GM12874 (cell line): ENCODE data around the gene TERF2IP.

Experiments
- TF ChIP-seq, protein P1 (sequence below): IDR thresholded peaks from 2 replicates; pipeline ENCODE4 v1.5.1; 2011; ENCODE audit warnings: low read depth, mild to moderate bottlenecking, control low read depth, low read length, moderate library complexity; ENCODE audit not compliant: insufficient read depth

TERF2IP gene, protein sequence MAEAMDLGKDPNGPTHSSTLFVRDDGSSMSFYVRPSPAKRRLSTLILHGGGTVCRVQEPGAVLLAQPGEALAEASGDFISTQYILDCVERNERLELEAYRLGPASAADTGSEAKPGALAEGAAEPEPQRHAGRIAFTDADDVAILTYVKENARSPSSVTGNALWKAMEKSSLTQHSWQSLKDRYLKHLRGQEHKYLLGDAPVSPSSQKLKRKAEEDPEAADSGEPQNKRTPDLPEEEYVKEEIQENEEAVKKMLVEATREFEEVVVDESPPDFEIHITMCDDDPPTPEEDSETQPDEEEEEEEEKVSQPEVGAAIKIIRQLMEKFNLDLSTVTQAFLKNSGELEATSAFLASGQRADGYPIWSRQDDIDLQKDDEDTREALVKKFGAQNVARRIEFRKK

DNA sequence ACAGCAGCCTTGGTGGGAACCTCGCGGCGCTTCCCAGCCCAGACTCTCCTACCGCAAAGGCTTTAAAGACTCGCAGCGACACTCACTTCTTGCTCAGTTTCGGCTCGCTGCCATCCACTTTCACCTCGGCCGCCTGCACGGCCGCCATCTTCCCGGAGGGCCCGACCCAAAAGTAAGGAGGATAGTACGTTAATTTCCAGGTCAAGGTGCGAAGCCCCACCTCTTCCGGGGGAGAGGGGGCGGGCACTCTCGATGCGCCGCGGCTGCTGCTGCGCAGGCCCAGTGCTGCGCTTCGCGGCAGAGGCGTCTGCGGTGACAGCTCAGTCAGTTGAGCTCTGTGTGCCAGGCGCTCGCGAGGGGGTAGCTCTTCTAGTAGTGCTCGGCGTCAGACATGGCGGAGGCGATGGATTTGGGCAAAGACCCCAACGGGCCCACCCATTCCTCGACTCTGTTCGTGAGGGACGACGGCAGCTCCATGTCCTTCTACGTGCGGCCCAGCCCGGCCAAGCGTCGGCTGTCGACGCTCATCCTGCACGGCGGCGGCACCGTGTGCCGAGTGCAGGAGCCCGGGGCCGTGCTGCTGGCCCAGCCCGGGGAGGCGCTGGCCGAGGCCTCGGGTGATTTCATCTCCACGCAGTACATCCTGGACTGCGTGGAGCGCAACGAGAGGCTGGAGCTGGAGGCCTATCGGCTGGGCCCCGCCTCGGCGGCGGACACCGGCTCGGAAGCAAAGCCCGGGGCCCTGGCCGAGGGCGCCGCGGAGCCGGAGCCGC is at the start of gene TERF2IP, which contains the start of gene KARS1:
TERF2IP (plus strand) TSS at position 282 of the 773 bp plus-strand sequence; CDS start at position 392, 110 bp downstream.
KARS1 (minus strand) TSS at position 174 of the 773 bp plus-strand sequence; CDS start at position 148, 26 bp downstream.
- TF ChIP-seq, protein P1, sequence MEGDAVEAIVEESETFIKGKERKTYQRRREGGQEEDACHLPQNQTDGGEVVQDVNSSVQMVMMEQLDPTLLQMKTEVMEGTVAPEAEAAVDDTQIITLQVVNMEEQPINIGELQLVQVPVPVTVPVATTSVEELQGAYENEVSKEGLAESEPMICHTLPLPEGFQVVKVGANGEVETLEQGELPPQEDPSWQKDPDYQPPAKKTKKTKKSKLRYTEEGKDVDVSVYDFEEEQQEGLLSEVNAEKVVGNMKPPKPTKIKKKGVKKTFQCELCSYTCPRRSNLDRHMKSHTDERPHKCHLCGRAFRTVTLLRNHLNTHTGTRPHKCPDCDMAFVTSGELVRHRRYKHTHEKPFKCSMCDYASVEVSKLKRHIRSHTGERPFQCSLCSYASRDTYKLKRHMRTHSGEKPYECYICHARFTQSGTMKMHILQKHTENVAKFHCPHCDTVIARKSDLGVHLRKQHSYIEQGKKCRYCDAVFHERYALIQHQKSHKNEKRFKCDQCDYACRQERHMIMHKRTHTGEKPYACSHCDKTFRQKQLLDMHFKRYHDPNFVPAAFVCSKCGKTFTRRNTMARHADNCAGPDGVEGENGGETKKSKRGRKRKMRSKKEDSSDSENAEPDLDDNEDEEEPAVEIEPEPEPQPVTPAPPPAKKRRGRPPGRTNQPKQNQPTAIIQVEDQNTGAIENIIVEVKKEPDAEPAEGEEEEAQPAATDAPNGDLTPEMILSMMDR, result no peak

DNA sequence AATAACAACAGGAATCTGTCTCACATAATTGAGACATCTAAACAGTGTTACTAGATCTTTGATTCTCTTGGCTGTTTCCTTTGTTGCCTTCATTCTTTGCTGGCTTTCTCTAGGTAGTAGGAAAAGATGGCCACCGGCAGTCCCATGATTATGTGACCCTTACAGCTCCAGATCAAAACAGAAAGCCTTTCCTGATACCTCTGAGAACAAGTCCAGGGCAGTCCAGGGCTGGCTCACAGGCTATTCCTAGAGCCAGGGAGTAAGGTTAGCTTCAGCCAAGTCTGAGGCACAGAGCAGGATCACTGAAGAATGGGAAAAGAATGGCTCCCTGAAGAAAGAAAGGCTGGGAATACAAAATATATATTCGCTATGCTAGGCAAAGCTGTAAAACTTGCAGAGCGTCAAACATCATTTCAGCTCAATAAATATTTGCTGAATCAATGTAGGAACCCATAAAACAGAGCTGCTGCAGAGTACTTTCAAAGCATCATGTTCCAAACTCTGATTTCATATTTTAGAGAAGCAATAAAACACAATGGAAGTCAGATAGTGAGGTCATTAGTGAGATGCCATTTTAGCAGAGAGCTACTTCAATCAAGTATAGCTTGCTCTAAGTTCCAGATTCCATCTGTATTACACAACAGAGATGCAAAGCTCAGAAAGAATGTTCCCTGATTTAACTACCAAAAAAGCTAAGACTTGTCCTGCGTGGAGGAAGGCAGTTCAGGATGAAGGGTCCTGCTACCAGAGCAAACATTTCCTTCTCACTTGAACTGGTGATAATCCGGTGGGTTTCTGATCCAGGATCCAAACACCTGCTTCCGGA is 47.9 kb upstream of the TERF2IP start:
- TF ChIP-seq, protein P1, result no peak

DNA sequence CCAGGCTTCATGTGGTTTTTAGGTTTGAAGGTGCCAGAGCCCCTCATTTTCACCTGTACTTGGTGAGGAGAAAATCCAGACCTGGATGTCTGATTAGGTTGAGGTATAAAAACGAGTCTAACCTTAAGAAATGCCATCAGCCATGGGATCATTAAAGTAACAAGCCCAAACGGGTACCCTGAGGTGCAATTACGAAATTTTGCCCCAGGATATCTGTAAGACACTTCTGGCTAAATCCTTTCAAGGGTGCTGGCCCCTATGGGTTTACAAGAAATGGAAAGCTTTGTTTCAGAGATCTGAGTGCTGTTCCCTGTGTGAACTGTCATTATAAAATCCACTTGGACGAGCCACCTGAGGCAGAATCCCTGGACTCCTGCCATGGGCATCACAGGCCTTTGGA is 44.3 kb upstream of the TERF2IP start:
- TF ChIP-seq, protein P1, result no peak

DNA sequence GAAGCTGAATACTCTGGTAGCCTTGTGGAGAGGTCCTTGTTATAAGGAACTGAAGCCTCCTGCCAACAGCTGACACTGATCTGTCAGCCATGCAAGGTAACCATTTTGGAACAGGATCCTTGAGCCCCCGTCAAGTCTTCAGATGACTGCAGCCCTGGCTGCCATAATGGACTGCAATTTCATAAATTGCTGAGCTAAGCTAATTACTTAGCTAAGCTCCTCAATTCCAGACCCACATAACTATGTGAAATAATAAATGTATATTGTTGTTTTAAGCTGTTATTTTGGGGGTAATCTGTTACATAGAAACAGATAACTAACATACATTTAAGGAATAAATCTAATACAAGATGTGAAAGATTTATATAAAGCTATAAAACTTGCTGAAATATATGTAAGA is 41.1 kb upstream of the TERF2IP start:
- TF ChIP-seq, protein P1, result no peak

DNA sequence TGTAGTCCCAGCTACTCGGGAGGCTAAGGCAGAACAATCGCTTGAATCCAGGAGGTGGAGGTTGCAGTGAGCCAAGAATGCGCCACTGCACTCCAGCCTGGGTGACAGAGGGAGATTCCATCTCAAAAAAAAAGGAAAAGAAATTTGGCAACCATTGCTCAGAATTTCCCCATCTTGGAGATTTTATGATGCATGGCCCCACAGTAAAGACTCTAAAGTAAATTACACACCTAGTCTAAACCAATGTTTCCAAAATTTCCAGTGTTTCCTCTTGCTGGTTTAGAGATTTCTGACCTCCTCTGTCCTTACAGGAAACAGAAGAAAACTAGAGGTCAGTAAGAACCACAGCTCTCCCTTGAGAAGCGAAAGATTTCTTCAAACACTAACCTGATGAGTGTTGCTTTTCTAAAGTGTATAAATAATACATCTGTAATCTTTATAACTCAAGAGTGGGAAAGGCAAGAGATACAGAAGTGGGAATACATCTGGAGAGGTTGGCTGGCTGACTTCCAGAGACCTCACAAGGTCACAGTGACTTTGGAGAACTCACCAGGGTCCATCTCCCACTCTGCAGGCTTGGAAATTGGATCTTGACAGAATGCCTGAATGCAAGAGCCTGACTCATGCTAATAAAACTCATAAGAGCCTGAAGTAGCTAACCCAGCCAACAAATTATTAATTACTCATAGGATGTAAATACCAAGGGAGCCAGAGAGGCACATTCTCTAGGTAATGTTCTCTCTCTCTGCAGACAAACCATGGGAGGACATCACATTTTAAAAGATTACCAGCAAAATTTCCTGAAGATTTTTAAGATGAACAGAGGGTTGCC is 33.3 kb upstream of the TERF2IP start:
- TF ChIP-seq, protein P1, result no peak

DNA sequence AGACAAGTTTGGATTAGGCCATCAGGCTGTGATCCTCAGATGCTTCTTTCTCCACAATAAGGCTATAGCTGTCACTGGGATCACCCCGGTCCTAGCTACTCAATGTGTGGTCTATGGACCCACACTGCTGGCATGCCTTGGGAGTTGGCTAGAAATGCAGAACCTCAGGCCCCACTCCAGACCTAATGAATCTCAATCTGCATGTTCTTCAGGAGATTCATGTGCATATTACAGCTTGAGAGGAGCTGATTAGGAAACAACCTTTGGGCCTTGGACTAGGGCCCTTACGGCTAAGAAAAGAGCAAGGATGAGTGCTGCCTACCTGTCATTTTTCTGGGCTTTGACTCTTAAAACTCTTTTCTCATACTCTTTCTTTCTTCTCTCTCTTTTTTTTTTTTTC is 32.0 kb upstream of the TERF2IP start:
- TF ChIP-seq, protein P1, result no peak
